GM12878 (cell line): ENCODE data around the gene RHNO1. TPM values are rescaled to one million over a fixed set of nuclear protein-coding genes. Genes with fewer than 3 reads are reported as not detected.

Source experiments
- BCL11A ChIP-seq: IDR thresholded peaks from 2 replicates; pipeline ENCODE4 v1.6.1; 2011; ENCODE audit warnings: low read depth, low read length
- CHD4 ChIP-seq: fragments of 200-600 bp; sonication (generic); IDR thresholded peaks from 2 replicates; pipeline ENCODE4 v1.6.1; 2016; ENCODE audit warnings: mild to moderate bottlenecking
- EGR1 ChIP-seq, 2 experiments: IDR thresholded peaks; 1 replicate in 1 of 2; 2 replicates in 1 of 2; pipeline ENCODE4 v1.6.1; 2011 to 2012; ENCODE audit warnings: low read depth in 2 of 2, low read length in 2 of 2, borderline replicate concordance in 1 of 2, mild to moderate bottlenecking in 1 of 2, moderate library complexity in 1 of 2
- MYC ChIP-seq: IDR thresholded peaks from 2 replicates; pipeline ENCODE4 v1.6.1; 2011; ENCODE audit warnings: mild to moderate bottlenecking, low read length, moderate library complexity, inconsistent platforms; ENCODE audit not compliant: insufficient read depth, insufficient replicate concordance, insufficient read length, severe bottlenecking
- polyA plus RNA-seq, 11 experiments: library from polyadenylated mRNA; depleted of rRNA in 4 of 11; unstranded in 6 of 11; stranded (reverse) in 5 of 11; fragments of >200 nt; fragmentation: Nextera tagmentation in 4 of 11; fragmentation: Illumina TruSeq in 1 of 11; extraction: Ambion mirVana in 4 of 11; extraction: Trizol in 1 of 11; gene quantifications; 1 replicate in 1 of 11; 2 replicates in 10 of 11; pipeline versions ENCODE4 v1.2.1 to v1.2.3, GENCODE V29; 2011 to 2016; ENCODE audit warnings: inconsistent platforms in 2 of 11, missing spikeins in 2 of 11, low read depth in 1 of 11
- total RNA-seq, 4 experiments: library from RNA; depleted of rRNA in 3 of 4; stranded (reverse); fragments of >200 nt in 3 of 4; fragmentation: Illumina TruSeq in 1 of 4; extraction: Trizol in 1 of 4; gene quantifications; 2 replicates each; pipeline versions ENCODE4 v1.2.1 to v1.2.3, GENCODE V29; 2013 to 2021
- TF ChIP-seq, protein P1 (sequence below): IDR thresholded peaks from 2 replicates; pipeline ENCODE4 v1.6.1; 2012; ENCODE audit warnings: improper control_type of control experiment, low read depth, low read length; ENCODE audit not compliant: insufficient replicate concordance
- TF ChIP-seq, protein P2 (sequence below): fragments of 150-350 bp; IDR thresholded peaks from 2 replicates; pipeline ENCODE4 v1.6.1; 2016; ENCODE audit warnings: low read depth, low read length

RHNO1 gene
- total and polyA plus RNA-seq, 10 of the 15 experiments (the other 5 are each of a cell fraction or from before 2014, with no cell fraction given): 27.9 to 91.6 (median 49.3) TPM

DNA sequence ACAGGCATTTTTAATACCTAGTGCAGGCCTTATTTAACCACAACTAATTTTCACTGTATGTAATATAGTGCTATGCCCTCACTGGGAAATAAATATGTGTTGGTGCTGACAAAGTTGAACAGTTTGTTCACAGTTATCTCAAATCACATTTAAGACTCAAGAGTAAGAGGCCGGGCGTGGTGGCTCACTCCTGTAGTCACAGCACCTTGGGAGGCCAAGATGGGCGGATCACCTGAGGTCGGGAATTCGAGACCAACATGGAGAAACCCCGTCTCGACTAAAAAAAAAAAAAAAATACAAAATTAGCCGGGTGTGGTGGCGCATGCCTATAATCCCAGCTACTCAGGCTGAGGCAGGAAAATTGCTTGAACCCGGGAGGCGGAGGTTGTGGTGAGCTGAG lies 59.3 kb downstream of the RHNO1 start (continued):
- TF ChIP-seq MYC (no peak), CHD4 (no peak), EGR1 (IDR thresholded peaks at IDR 0.05; ENCODE audit: borderline replicate concordance in 1 of 2, low read depth in 2 of 2, low read length in 2 of 2) (no peak), BCL11A (no peak)
- TF ChIP-seq, protein P1, sequence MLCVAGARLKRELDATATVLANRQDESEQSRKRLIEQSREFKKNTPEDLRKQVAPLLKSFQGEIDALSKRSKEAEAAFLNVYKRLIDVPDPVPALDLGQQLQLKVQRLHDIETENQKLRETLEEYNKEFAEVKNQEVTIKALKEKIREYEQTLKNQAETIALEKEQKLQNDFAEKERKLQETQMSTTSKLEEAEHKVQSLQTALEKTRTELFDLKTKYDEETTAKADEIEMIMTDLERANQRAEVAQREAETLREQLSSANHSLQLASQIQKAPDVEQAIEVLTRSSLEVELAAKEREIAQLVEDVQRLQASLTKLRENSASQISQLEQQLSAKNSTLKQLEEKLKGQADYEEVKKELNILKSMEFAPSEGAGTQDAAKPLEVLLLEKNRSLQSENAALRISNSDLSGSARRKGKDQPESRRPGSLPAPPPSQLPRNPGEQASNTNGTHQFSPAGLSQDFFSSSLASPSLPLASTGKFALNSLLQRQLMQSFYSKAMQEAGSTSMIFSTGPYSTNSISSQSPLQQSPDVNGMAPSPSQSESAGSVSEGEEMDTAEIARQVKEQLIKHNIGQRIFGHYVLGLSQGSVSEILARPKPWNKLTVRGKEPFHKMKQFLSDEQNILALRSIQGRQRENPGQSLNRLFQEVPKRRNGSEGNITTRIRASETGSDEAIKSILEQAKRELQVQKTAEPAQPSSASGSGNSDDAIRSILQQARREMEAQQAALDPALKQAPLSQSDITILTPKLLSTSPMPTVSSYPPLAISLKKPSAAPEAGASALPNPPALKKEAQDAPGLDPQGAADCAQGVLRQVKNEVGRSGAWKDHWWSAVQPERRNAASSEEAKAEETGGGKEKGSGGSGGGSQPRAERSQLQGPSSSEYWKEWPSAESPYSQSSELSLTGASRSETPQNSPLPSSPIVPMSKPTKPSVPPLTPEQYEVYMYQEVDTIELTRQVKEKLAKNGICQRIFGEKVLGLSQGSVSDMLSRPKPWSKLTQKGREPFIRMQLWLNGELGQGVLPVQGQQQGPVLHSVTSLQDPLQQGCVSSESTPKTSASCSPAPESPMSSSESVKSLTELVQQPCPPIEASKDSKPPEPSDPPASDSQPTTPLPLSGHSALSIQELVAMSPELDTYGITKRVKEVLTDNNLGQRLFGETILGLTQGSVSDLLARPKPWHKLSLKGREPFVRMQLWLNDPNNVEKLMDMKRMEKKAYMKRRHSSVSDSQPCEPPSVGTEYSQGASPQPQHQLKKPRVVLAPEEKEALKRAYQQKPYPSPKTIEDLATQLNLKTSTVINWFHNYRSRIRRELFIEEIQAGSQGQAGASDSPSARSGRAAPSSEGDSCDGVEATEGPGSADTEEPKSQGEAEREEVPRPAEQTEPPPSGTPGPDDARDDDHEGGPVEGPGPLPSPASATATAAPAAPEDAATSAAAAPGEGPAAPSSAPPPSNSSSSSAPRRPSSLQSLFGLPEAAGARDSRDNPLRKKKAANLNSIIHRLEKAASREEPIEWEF: no peak
- TF ChIP-seq, protein P2, sequence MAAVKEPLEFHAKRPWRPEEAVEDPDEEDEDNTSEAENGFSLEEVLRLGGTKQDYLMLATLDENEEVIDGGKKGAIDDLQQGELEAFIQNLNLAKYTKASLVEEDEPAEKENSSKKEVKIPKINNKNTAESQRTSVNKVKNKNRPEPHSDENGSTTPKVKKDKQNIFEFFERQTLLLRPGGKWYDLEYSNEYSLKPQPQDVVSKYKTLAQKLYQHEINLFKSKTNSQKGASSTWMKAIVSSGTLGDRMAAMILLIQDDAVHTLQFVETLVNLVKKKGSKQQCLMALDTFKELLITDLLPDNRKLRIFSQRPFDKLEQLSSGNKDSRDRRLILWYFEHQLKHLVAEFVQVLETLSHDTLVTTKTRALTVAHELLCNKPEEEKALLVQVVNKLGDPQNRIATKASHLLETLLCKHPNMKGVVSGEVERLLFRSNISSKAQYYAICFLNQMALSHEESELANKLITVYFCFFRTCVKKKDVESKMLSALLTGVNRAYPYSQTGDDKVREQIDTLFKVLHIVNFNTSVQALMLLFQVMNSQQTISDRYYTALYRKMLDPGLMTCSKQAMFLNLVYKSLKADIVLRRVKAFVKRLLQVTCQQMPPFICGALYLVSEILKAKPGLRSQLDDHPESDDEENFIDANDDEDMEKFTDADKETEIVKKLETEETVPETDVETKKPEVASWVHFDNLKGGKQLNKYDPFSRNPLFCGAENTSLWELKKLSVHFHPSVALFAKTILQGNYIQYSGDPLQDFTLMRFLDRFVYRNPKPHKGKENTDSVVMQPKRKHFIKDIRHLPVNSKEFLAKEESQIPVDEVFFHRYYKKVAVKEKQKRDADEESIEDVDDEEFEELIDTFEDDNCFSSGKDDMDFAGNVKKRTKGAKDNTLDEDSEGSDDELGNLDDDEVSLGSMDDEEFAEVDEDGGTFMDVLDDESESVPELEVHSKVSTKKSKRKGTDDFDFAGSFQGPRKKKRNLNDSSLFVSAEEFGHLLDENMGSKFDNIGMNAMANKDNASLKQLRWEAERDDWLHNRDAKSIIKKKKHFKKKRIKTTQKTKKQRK: no peak
